NOMO-1 treated with DMSO at 0.1 percent for 48 hours (cell line): ENCODE data around the gene ZMYND10.
A peak's percentile ranks its signal among the peaks of the same experiment; 100 is the strongest.

Source experiments
- DNase-seq: peaks from one replicate; lab custom pipeline; 2025; ENCODE audit not compliant: unreplicated experiment; lab: John Stamatoyannopoulos, UW

Gene ZMYND10

DNA sequence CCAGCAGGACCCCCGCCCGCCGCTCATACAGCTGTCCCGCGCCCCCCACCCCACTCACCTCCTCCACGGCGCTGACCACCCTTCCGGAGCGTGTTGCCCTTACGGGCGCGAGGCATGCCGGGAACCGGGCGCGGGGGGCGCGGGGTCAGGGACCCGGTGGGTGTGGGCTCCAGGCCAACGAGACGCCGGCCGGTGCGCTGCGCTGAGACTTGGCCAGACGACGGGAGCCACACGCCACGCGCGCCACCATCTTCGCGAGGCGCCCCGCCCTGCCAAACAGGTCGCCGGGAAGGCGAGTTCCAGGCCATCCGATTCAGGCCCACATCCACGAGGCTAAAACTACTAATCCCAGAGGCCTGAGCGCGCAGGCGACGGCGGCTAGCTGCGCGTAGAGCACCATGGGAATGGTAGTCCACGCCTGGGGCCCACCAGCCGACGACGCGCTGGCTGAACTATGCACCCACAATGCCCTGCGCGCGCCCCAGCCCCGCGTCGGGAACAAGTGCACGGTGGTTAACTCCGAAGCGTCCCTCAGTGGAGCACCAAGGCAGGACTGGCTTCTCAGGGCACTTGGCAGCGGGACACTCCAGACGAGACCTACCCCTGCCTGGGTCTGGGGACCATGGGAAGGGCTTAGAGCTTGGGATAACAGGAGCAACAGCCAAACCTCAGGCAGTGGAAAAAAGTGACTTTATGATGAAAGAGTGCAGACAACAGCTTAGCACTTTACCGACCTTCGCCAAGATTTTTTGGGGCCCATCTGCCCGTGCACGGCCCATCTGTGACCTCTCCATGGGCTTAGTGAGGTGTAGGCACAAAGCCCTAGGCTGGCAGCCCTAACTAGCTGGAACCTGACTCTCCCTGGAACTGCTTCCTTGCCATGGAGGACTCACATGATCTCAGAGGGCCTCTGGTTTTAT is 53.1 kb downstream of the ZMYND10 start, which contains the start of gene IFRD2:
TSS of gene IFRD2 (minus strand) at position 271 of the 920 bp plus-strand sequence. CDS start at position 116, 155 bp downstream.
- peak; percentile 98 for DNase-seq
